ENCODE results near the gene RTKN2.

DNA sequence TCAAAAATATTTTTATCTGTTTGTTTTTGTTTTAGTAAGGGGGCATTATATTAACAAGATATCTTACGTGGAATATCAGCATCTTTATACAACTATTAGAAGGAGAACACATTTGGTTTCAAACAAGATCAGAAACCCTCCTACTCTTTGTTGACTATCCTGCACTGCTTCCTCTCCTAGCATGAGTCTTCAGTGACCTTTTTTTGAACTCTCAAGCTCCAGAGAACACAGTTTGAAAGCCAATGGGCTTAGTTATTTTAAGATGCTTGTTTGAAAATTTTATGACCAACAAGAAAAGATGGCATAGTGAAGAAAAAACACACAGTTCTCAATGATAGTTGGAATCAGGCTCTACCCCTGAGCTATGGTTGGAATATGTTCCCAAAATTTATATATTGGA, 37.2 kb upstream of the RTKN2 start:
- TF ChIP-seq CTCF (IDR thresholded peaks at IDR 0.05) (no peak), POLR2A (IDR thresholded peaks at IDR 0.05) (no peak)
